Measurements from ENCODE around the gene CLCN1.

Gene CLCN1

DNA sequence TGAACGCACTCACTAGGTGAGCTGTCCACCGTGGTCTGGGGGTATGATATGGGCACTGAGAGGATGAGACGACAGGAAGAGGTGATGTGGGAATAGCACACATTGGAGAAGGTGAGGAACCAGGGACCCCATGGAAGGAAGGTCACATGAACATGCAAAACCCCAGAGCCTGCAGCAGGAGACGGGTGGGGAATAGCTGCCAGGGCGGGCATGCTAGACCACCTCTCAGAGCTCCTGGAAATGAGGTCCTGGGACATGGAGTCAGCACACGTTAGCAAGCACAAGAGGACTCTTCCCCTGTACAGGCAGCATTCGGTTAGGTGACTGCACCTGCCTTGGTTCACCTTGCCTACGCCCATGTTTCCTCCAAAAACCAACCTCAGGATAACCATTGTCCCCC, 38.5 kb downstream of the CLCN1 start:
- TF ChIP-seq EZH2phosphoT487 (IDR thresholded peaks at IDR 0.05; ENCODE audit: borderline replicate concordance), result no peak
- TF ChIP-seq, protein P1, sequence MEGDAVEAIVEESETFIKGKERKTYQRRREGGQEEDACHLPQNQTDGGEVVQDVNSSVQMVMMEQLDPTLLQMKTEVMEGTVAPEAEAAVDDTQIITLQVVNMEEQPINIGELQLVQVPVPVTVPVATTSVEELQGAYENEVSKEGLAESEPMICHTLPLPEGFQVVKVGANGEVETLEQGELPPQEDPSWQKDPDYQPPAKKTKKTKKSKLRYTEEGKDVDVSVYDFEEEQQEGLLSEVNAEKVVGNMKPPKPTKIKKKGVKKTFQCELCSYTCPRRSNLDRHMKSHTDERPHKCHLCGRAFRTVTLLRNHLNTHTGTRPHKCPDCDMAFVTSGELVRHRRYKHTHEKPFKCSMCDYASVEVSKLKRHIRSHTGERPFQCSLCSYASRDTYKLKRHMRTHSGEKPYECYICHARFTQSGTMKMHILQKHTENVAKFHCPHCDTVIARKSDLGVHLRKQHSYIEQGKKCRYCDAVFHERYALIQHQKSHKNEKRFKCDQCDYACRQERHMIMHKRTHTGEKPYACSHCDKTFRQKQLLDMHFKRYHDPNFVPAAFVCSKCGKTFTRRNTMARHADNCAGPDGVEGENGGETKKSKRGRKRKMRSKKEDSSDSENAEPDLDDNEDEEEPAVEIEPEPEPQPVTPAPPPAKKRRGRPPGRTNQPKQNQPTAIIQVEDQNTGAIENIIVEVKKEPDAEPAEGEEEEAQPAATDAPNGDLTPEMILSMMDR (conservative IDR thresholded peaks at IDR 0.05; ENCODE audit: low read length), result no peak
- Histone ChIP-seq H3K9me3 (ENCODE audit: insufficient read depth, low read depth, low read length) (no peaks in the 10 kb centered on the region), H3K79me2 (ENCODE audit: insufficient read depth, low read length) (no peaks in the 10 kb centered on the region), H3K36me3 (ENCODE audit: insufficient read depth, low read length) (no peaks in the 10 kb centered on the region), H3K4me1 (ENCODE audit: insufficient read depth, low read length, poor library complexity, severe bottlenecking) (no peaks in the 10 kb centered on the region), H3K9me2 (replicated peaks; ENCODE audit: low read depth, low read length) (no peaks in the 10 kb centered on the region), H3K4me3 (ENCODE audit: low read length, poor library complexity, severe bottlenecking) (no peak overlapping the region), H3K9ac (ENCODE audit: low read depth, low read length, poor library complexity, severe bottlenecking) (no peak overlapping the region), H3K4me2 (ENCODE audit: low read depth, low read length, poor library complexity, severe bottlenecking) (no peak overlapping the region), H2AFZ (ENCODE audit: low read length) (no peak overlapping the region), H4K20me1 (ENCODE audit: insufficient read depth, low read length, poor library complexity, severe bottlenecking) (no peaks in the 10 kb centered on the region), H3K27me3 (ENCODE audit: insufficient read depth, low read length, poor library complexity, severe bottlenecking) (no peaks in the 10 kb centered on the region), H3F3A (ENCODE audit: low read depth) (no peaks in the 10 kb centered on the region)

DNA sequence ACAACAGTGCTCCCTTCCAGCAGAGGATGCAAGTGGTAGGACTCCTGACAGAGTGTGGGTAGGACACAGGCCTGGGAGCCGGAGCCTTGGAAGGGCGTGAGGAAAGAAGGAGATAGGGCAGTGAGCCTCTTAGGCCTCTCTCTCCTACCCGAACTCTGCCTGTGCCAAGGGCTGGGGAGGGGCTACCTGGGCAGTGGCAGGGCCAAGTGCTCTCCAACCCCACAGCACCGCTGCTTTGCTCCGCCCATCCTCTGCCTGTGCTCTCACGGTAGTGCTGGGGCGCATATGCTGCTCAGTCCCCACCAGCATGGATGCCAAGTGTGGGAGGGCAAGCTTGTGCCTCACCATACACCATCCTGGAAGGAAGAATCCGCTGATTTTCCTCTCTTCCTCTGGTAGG, 39.1 kb downstream of the CLCN1 start:
- no peaks in the 10 kb centered on the region for H3K36me3 ChIP-seq (ENCODE audit: insufficient read depth, low read length)
- TF ChIP-seq, protein P1 (conservative IDR thresholded peaks at IDR 0.05; ENCODE audit: low read length), result no peak
- TF ChIP-seq EZH2phosphoT487 (IDR thresholded peaks at IDR 0.05; ENCODE audit: borderline replicate concordance), result no peak
- H2AFZ ChIP-seq (ENCODE audit: low read length), result no peak overlapping the region
- H3K79me2 ChIP-seq (ENCODE audit: insufficient read depth, low read length), result no peaks in the 10 kb centered on the region
- no peaks in the 10 kb centered on the region for H3K9me3 ChIP-seq (ENCODE audit: insufficient read depth, low read depth, low read length)
- no peaks in the 10 kb centered on the region for H3K4me1 ChIP-seq (ENCODE audit: insufficient read depth, low read length, poor library complexity, severe bottlenecking)
- no peaks in the 10 kb centered on the region for H4K20me1 ChIP-seq (ENCODE audit: insufficient read depth, low read length, poor library complexity, severe bottlenecking)
- H3K9me2 ChIP-seq (replicated peaks; ENCODE audit: low read depth, low read length), result no peaks in the 10 kb centered on the region
- H3K4me3 ChIP-seq (ENCODE audit: low read length, poor library complexity, severe bottlenecking), result no peak overlapping the region
- no peaks in the 10 kb centered on the region for H3F3A ChIP-seq (ENCODE audit: low read depth)
- no peak overlapping the region for H3K9ac ChIP-seq (ENCODE audit: low read depth, low read length, poor library complexity, severe bottlenecking)
- no peaks in the 10 kb centered on the region for H3K27me3 ChIP-seq (ENCODE audit: insufficient read depth, low read length, poor library complexity, severe bottlenecking)
- no peak overlapping the region for H3K4me2 ChIP-seq (ENCODE audit: low read depth, low read length, poor library complexity, severe bottlenecking)

DNA sequence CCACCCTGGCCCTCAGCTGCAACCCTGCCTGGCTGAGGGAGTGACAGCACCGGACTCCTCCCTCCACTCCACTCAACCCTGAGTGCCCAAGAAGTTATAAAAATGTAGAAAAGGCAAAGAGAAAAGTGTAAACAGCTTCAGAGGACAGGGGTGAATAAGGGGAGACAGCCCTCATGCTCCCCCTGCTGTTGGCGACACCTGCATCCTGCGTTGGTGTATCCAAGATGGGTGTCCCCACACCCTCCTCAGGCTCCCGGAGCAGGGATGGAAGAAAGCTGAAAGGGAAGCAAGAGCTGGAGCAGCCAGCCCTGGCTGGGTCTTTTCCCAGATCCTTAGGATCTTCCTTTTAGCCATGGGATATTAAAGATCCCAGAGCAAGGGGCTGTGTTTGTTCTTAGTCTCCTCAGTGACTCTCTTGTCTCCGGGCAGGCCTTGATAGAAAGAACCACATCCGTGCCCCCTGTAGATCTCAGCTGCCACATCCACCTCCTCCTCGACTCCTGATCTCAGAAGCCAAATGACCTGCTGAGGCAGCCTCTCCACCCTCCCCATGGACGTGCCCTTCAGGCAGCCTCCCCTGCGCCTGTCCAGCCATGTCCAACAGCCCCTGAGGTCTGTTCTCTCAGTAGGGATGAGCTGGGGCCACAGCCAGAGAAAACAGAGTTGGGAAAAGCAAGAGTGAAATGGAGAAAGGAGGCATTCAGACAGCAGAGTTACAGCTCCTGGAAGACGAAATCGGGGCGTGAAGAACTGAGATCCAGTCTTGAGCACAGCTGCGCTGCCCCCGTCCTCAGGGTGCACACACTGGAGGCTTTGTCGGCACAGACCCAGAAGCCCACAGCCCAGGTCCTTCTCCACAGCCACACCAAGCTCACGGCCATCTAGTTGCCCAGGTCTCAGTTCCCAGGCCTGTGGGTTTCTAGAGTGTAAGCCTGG, 39.8 kb downstream of the CLCN1 start:
- TF ChIP-seq, protein P1 (conservative IDR thresholded peaks at IDR 0.05; ENCODE audit: low read length), result 0 out of 2 replicates have a peak, but pooled peaks have one; percentile 10
- TF ChIP-seq EZH2phosphoT487 (IDR thresholded peaks at IDR 0.05; ENCODE audit: borderline replicate concordance), result no peak
- Histone ChIP-seq H3K4me2 (ENCODE audit: low read depth, low read length, poor library complexity, severe bottlenecking) (no peak overlapping the region), H3K9ac (ENCODE audit: low read depth, low read length, poor library complexity, severe bottlenecking) (no peak overlapping the region), H3K79me2 (ENCODE audit: insufficient read depth, low read length) (no peaks in the 10 kb centered on the region), H3K9me2 (replicated peaks; ENCODE audit: low read depth, low read length) (no peaks in the 10 kb centered on the region), H3K9me3 (ENCODE audit: insufficient read depth, low read depth, low read length) (no peaks in the 10 kb centered on the region), H2AFZ (ENCODE audit: low read length) (no peak overlapping the region), H3F3A (ENCODE audit: low read depth) (no peaks in the 10 kb centered on the region), H3K4me1 (ENCODE audit: insufficient read depth, low read length, poor library complexity, severe bottlenecking) (no peaks in the 10 kb centered on the region), H3K4me3 (ENCODE audit: low read length, poor library complexity, severe bottlenecking) (no peak overlapping the region), H3K27me3 (ENCODE audit: insufficient read depth, low read length, poor library complexity, severe bottlenecking) (no peaks in the 10 kb centered on the region), H4K20me1 (ENCODE audit: insufficient read depth, low read length, poor library complexity, severe bottlenecking) (no peaks in the 10 kb centered on the region), H3K36me3 (ENCODE audit: insufficient read depth, low read length) (no peaks in the 10 kb centered on the region)
